ENCODE data around the gene ELN.

Gene ELN

GRCh38 chr7:74115326-74115725 lies 87.4 kb downstream of the ELN start:
- no peaks in the 10 kb centered on the region for H3K4me1 ChIP-seq (ENCODE audit: control insufficient read depth, insufficient read depth, low read length)
- 49 to 55% methylated on average over 17 of the region's 17 CpGs for WGBS, 2 experiments
- H3K4me3 ChIP-seq (ENCODE audit: insufficient read depth, low read depth, low read length), result no peak overlapping the region
- no peaks in the 10 kb centered on the region for H3K9me3 ChIP-seq (ENCODE audit: control insufficient read depth, low read length)
- no peaks in the 10 kb centered on the region for H3K27me3 ChIP-seq (ENCODE audit: control insufficient read depth, insufficient read depth, low read length, poor library complexity, severe bottlenecking)
- H3K36me3 ChIP-seq (ENCODE audit: control insufficient read depth, insufficient read depth, low read length), result peaks cover 11% of the 10 kb centered on the region
- no peak overlapping the region for H3K27ac ChIP-seq (ENCODE audit: insufficient read depth, low read depth, low read length, poor library complexity, severe bottlenecking)

DNA sequence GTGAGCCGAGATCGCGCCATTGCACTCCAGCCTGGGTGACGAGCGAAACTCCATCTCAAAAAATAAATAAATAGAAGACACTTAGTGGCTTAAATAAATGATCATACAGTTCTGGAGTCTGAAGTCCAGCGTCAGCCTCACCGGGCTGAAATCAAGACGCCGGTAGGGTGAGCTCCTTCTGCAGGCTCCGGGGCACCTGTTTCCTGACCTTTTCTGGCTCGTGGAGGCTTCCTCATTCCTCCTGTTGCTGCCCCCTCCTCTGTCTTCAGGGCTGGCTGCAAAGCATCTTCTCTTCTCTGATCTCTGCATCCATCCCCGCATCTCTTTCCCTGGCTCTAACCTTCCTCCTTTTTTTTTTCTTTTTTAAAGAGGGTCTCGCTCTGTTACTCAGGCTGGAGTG lies 88.4 kb downstream of the ELN start:
- Histone ChIP-seq H3K9me3 (ENCODE audit: control insufficient read depth, low read length) (no peaks in the 10 kb centered on the region), H3K27ac (ENCODE audit: insufficient read depth, low read depth, low read length, poor library complexity, severe bottlenecking) (no peak overlapping the region), H3K4me1 (ENCODE audit: control insufficient read depth, insufficient read depth, low read length) (no peaks in the 10 kb centered on the region), H3K27me3 (ENCODE audit: control insufficient read depth, insufficient read depth, low read length, poor library complexity, severe bottlenecking) (no peaks in the 10 kb centered on the region), H3K4me3 (ENCODE audit: insufficient read depth, low read depth, low read length) (no peak overlapping the region), H3K36me3 (ENCODE audit: control insufficient read depth, insufficient read depth, low read length) (peaks cover 20% of the 10 kb centered on the region)
- WGBS, 2 experiments, result 94% methylated on average over 13 of the region's 13 CpGs

All from ectodermal cell (in vitro differentiated cells).